Suprapubic skin (tissue), 4 donors: Measurements from ENCODE around the gene ZNF213.

Experiments used
- EP300 ChIP-seq: sonication (generic); formaldehyde crosslinking; IDR thresholded peaks from one replicate; pipeline ENCODE4 v1.6.1; 2017; ENCODE audit warnings: antibody characterized with exemption
- POLR2AphosphoS5 ChIP-seq, 3 donors: sonication (generic); formaldehyde crosslinking; IDR thresholded peaks; one replicate each; pipeline ENCODE4 v1.6.1; 2017; ENCODE audit warnings: antibody characterized with exemption in 3 of 3

DNA sequence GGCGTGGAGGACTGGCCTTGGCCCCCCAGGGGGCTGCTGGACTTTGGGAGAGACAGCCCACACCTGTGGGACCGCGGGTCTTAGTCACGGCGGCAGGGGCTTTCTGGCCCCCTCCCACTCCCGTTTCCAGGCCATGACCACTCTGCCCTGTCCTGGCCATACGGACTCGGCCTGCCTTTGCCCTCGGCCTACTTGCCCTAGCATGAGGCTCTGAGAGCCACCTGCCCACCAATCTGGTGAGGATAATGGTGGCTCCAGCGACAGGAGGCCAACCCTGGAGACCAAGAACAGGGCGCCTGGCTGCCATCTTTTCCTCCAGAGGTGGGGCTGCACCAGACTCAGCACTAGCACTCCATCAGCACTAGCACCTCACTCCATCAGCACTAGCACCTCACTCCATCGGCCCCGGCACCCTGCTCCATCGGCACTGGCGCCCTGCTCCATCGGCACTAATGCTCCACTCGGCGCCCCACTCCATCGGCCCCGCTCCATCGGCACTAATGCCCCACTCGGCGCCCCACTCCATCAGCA is 7.0 kb downstream of the ZNF213 start:
- no peak for TF ChIP-seq POLR2AphosphoS5 (IDR thresholded peaks at IDR 0.05)
- no peak for TF ChIP-seq EP300
